Heart left ventricle (tissue), 16 donors: ENCODE data around the gene CMPK2. TPM values are rescaled to one million over a fixed set of nuclear protein-coding genes. Genes with fewer than 3 reads are reported as not detected.

Experiments
- ATAC-seq, 4 donors: fragments of 200-7000 bp; cut with Tn5 transposase; one replicate each; pipeline ENCODE4 v1.9.1; 2020 to 2022; ENCODE audit warnings: moderate library complexity in 4 of 4, mild to moderate bottlenecking in 3 of 4, moderate number of reproducible peaks in 1 of 4
- DNase-seq, 5 donors: peaks; one replicate each; pipeline ENCODE4 v3.0.0-alpha.2; 2020
- H3K27ac ChIP-seq, 12 donors: fragments of 200-600 bp; sonication (generic) in 4 of 12; one replicate each; pipeline versions ENCODE4 v1.5.0 to v1.8.0; 2016 to 2022; ENCODE audit warnings: mild to moderate bottlenecking in 2 of 12
- H3K27me3 ChIP-seq, 9 donors: fragments of 200-600 bp; sonication (generic) in 2 of 9; one replicate each; pipeline versions ENCODE4 v1.5.1 to v1.8.0; 2016 to 2022; ENCODE audit warnings: mild to moderate bottlenecking in 3 of 9
- H3K36me3 ChIP-seq, 9 donors: fragments of 200-600 bp; sonication (generic) in 2 of 9; one replicate each; pipeline versions ENCODE4 v1.5.0 to v1.8.0; 2018 to 2022; ENCODE audit warnings: mild to moderate bottlenecking in 2 of 9
- H3K4me1 ChIP-seq, 12 donors: fragments of 200-600 bp; sonication (generic) in 4 of 12; one replicate each; pipeline versions ENCODE4 v1.5.0 to v1.8.0; 2016 to 2022; ENCODE audit warnings: mild to moderate bottlenecking in 3 of 12
- H3K4me3 ChIP-seq, 12 donors: fragments of 200-600 bp; sonication (generic) in 4 of 12; one replicate each; pipeline versions ENCODE4 v1.5.0 to v1.8.0; 2017 to 2022; ENCODE audit warnings: mild to moderate bottlenecking in 9 of 12, moderate library complexity in 4 of 12
- H3K9me3 ChIP-seq, 12 donors: fragments of 200-600 bp; sonication (generic) in 4 of 12; one replicate each; pipeline versions ENCODE4 v1.5.0 to v1.8.0; 2016 to 2022; ENCODE audit warnings: mild to moderate bottlenecking in 1 of 12
- CTCF ChIP-seq, 12 donors: fragments of 200-600 bp; sonication (generic) in 4 of 12; IDR thresholded peaks; one replicate each; pipeline versions ENCODE4 v1.5.0 to v1.8.0; 2018 to 2022; ENCODE audit warnings: antibody characterized with exemption in 12 of 12, mild to moderate bottlenecking in 5 of 12
- POLR2A ChIP-seq, 2 donors: fragments of 450-650 bp; IDR thresholded peaks; one replicate each; pipeline ENCODE4 v1.6.1; 2017; ENCODE audit warnings: antibody characterized with exemption in 2 of 2, mild to moderate bottlenecking in 2 of 2, moderate library complexity in 2 of 2
- WGBS, 4 donors: extraction: QIAGEN DNeasy Blood & Tissue Kit in 2 of 4; methylation state at CpG; one replicate each; pipeline versions ENCODE4 v1.1.5 to v1.1.7; 2013 to 2018; 5-methylcytosine and 5-hydroxymethylcytosine counted together
- intact Hi-C, 10 donors: fragments of 100-400 bp; cut with DNase I; formaldehyde crosslinking; loops; one replicate each; pipeline versions ENCODE4 v1.11.1 to v1.14.2; 2022
- polyA plus RNA-seq, 2 donors: library from polyadenylated mRNA; stranded (reverse); fragments of 200-250 nt; gene quantifications; one replicate each; pipeline ENCODE4 v1.2.3, GENCODE V29; 2013
- total RNA-seq, 9 donors: library from RNA; depleted of rRNA in 2 of 9; stranded (reverse); fragments of >200 nt in 2 of 9; fragmentation: NEBNext Ultra II Directional in 3 of 9; extraction: Animal tissue kit (Norgen Biotek cat#: 25700) in 3 of 9; gene quantifications; one replicate each; pipeline versions ENCODE4 v1.1.0 to v1.2.4, GENCODE V29; 2016 to 2023
- donor health status: ischemic (EF 13 %, LVEDD 7.1; RV severe dilation, severe dysfunction).
- donor health status: healthy with polysubstance abuse.
- donor health status: DM: no; HTN: yes; CAD: no.
- donor health status: DM: no; HTN: no; CAD: no.
- donor health status: ischemic (EF 25% LVEDD 6.9; RV normal size, moderate dysfunction).
- donor health status: ischemic (EF 25% LVEDD 5.7; RV mildly dilated, moderate dysfunction).
- donor health status: healthy.
- donor health status: DM: yes; HTN: yes; CAD: no.
- donor health status: ischemic (EF 35%, LVEDD 5.7; RV mildly dilated, moderate dysfunction).
- donor health status: nonischemic (EF 11% LVEDD 7.7; RV severe dilation, severe dysfunction).
- donor health status: DM: yes; HTN: yes; CAD: no.
- donor health status: PGD.
- donor health status: ischemic (EF 29% LVEDD 5.4; RV normal size, mild dysfunction).
- donor health status: nonischemic (EF 23%, LVEDD 6.1; RV moderate dilation, normal function).

CMPK2 gene
- total and polyA plus RNA-seq, 11 donors: 2.0 to 33.2 (median 6.0) TPM

- H3K4me3 ChIP-seq: no peak overlapping the region
- DNase-seq (no peak), ATAC-seq (no peak)
- H3K9me3 ChIP-seq: peaks cover 0 to 58% (median 15%) of the 10 kb centered on the region in 12 donors
- no peaks in the 10 kb centered on the region for H3K27me3 ChIP-seq
- intact Hi-C loops: no loop called here
- H3K4me1 ChIP-seq: peaks cover 0 to 4% (median 0%) of the 10 kb centered on the region in 12 donors
- H3K27ac ChIP-seq: no peak overlapping the region
- no peaks in the 10 kb centered on the region for H3K36me3 ChIP-seq
- TF ChIP-seq CTCF (IDR thresholded peaks at IDR 0.05): no peak
- TF ChIP-seq POLR2A (IDR thresholded peaks at IDR 0.05): no peak
These were observed 30.2 kb downstream of the CMPK2 start for GRCh38 chr2:6835467-6835866.

GRCh38 chr2:6834163-6834562 is 31.5 kb downstream of the CMPK2 start:
- peaks cover 0 to 49% (median 16%) of the 10 kb centered on the region in 12 donors for H3K9me3 ChIP-seq
- ATAC-seq (no peak), DNase-seq (no peak)
- no peak for TF ChIP-seq CTCF (IDR thresholded peaks at IDR 0.05)
- no peak for TF ChIP-seq POLR2A (IDR thresholded peaks at IDR 0.05)
- no peak overlapping the region for H3K27ac ChIP-seq
- H3K27me3 ChIP-seq: no peaks in the 10 kb centered on the region
- intact Hi-C loops: no loop called here
- H3K4me3 ChIP-seq: no peak overlapping the region
- peaks cover 0 to 4% (median 0%) of the 10 kb centered on the region in 12 donors for H3K4me1 ChIP-seq
- no peaks in the 10 kb centered on the region for H3K36me3 ChIP-seq

- Histone ChIP-seq H3K27me3 (no peaks in the 10 kb centered on the region), H3K4me1 (peaks cover 0 to 7% (median 0%) of the 10 kb centered on the region in 12 donors), H3K4me3 (no peak overlapping the region), H3K9me3 (peaks cover 0 to 44% (median 14%) of the 10 kb centered on the region in 12 donors), H3K36me3 (no peaks in the 10 kb centered on the region), H3K27ac (peak overlapping the region in 1 of 12 donors; percentile 73)
- intact Hi-C loops: no loop called here
- ATAC-seq (no peak), DNase-seq (no peak)
- WGBS, 4 donors: 93 to 96% (median 94%) methylated on average over 2 of the region's 2 CpGs
- TF ChIP-seq CTCF (IDR thresholded peaks at IDR 0.05) (no peak), POLR2A (IDR thresholded peaks at IDR 0.05) (no peak)
These were observed 32.5 kb downstream of the CMPK2 start for GRCh38 chr2:6833300-6833604.

DNA sequence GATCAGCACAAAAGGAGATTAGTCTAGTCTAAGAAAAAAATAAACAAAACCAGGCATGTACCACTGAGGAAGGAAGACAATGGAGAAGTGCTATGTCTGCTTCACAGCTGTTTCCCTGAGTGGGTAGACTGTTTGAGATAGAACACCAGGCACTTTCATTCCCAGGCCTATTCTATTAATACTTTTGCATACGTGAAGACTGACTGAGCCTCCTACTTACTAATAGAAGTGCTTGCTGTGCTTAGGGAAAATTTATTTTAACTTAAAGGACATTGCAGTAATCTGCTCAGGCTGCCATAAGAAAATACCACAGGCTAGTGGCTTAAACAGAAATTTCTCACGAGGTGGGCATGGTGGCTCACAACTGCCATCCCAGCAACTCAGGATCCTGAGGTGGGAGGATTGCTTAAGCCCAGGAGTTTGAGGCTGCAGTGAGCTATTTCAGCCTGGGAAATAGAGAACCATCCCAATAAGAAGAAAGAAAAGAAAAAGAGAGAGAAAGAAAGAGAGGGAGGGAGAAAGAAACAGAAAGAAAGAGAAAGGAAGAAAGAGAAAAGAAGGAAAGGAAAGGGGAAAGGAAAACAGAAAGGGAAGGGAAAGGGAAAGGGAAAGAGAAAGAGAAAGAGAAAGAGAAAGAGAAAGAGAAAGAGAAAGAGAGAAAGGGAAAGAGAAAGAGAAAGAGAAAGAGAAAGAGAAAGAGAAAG is 33.0 kb downstream of the CMPK2 start:
- no peak overlapping the region for H3K4me3 ChIP-seq
- peak in 1 of 4 donors; percentile 44 for ATAC-seq
- H3K9me3 ChIP-seq: peaks cover 0 to 44% (median 14%) of the 10 kb centered on the region in 12 donors
- intact Hi-C loops: no loop called here
- TF ChIP-seq CTCF (IDR thresholded peaks at IDR 0.05) (no peak), POLR2A (IDR thresholded peaks at IDR 0.05) (no peak)
- no peaks in the 10 kb centered on the region for H3K27me3 ChIP-seq
- peak overlapping the region in 1 of 12 donors; percentile 73 for H3K27ac ChIP-seq
- H3K36me3 ChIP-seq: no peaks in the 10 kb centered on the region
- H3K4me1 ChIP-seq: peaks cover 0 to 12% (median 3%) of the 10 kb centered on the region in 12 donors
- DNase-seq: no peak
- 39 to 54% (median 46%) methylated on average over 2 of the region's 2 CpGs for WGBS, 4 donors
